ENCODE results near the gene ERN2. TPM values are rescaled to one million over a fixed set of nuclear protein-coding genes. Genes with fewer than 3 reads are reported as not detected.
"Not testable (repeated sequence)": the region's sequence is repeated elsewhere in the genome, so short reads cannot be mapped to it uniquely, and the experiment has no call there.

The ERN2 gene
- total RNA-seq, 2 experiments from 2014 or later = not detected

DNA sequence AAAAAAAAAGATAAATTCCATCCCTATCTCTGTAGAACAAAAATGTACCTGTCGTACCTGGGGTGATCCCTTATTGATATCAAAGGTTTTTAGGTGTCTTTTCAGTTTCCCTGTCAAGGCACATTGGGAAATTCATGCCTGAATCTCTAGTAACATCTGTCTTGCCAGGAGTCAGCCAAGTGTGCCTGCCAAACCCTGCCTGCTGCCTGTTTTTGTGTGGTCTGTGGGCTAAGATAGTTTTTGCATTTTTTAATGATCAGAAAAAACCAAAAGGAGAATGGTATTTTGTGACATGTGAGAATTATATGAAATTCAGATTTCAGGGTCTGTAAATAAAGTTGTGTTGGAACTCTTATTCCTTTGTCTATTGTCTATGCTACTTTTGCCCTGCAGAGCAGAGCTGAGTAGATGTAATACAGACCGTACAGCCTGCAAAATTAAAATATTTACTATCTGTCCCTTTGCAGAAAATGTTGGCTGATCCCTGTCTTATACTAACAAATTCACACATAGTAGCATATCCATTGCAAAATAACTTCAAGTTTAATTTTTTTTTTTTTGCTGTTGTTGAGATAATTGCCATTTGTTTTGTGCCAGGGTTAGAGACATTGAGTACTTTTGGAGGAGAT is 28.8 kb upstream of the ERN2 start:
- Mint-ChIP-seq H3K36me3 (ENCODE audit: low read depth) (no peaks in the 10 kb centered on the region), H3K4me3 (no peak overlapping the region), H3K9me3 (no peaks in the 10 kb centered on the region), H3K4me1 (ENCODE audit: low read depth) (no peaks in the 10 kb centered on the region), H3K27ac (no peak overlapping the region), H3K27me3 (peaks cover 15% of the 10 kb centered on the region)
- ChIA-PET POLR2A (no interaction called here), CTCF (no interaction called here)
- ATAC-seq (no peak), DNase-seq (no peak)
- intact Hi-C loops (cut with micrococcal nuclease) = no loop called here
- TF ChIP-seq, protein P1, sequence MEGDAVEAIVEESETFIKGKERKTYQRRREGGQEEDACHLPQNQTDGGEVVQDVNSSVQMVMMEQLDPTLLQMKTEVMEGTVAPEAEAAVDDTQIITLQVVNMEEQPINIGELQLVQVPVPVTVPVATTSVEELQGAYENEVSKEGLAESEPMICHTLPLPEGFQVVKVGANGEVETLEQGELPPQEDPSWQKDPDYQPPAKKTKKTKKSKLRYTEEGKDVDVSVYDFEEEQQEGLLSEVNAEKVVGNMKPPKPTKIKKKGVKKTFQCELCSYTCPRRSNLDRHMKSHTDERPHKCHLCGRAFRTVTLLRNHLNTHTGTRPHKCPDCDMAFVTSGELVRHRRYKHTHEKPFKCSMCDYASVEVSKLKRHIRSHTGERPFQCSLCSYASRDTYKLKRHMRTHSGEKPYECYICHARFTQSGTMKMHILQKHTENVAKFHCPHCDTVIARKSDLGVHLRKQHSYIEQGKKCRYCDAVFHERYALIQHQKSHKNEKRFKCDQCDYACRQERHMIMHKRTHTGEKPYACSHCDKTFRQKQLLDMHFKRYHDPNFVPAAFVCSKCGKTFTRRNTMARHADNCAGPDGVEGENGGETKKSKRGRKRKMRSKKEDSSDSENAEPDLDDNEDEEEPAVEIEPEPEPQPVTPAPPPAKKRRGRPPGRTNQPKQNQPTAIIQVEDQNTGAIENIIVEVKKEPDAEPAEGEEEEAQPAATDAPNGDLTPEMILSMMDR (IDR thresholded peaks at IDR 0.05) = no peak

DNA sequence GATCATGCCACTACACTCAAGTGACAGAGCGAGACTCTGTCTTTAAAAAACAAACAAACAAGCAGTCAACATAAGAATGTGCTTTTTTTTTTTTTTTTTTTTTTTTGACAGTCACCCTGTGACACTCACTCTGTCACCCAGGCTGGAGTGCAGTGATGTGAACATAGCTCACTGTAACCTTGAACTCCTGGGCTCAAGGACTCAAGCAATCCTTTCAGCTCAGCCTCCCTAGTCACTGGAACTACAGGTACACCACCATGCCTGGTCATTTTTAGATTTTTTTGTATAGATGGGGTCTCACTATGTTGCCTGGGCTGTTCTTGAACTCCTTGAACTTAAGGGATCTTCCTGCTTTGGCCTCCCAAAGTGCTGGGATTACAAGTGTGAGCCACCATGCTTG is 26.5 kb upstream of the ERN2 start:
- ChIA-PET CTCF (no interaction called here), POLR2A (interaction anchor here (0.7 kb wide), 1 partner anchor 356 kb away, joined by 5 read pairs; no protein-coding TSS in a partner anchor)
- Mint-ChIP-seq H3K36me3 (ENCODE audit: low read depth) (no peaks in the 10 kb centered on the region), H3K27me3 (peaks cover 13% of the 10 kb centered on the region), H3K9me3 (no peaks in the 10 kb centered on the region), H3K4me3 (no peak overlapping the region), H3K27ac (no peak overlapping the region), H3K4me1 (ENCODE audit: low read depth) (peaks cover 3% of the 10 kb centered on the region)
- intact Hi-C loops (cut with micrococcal nuclease) = loop anchor here (10.0 kb wide), 1 partner anchor 295 kb away; no protein-coding TSS in a partner anchor
- TF ChIP-seq, protein P1 (IDR thresholded peaks at IDR 0.05) = no peak
- ATAC-seq = no peak
- DNase-seq = no peak

DNA sequence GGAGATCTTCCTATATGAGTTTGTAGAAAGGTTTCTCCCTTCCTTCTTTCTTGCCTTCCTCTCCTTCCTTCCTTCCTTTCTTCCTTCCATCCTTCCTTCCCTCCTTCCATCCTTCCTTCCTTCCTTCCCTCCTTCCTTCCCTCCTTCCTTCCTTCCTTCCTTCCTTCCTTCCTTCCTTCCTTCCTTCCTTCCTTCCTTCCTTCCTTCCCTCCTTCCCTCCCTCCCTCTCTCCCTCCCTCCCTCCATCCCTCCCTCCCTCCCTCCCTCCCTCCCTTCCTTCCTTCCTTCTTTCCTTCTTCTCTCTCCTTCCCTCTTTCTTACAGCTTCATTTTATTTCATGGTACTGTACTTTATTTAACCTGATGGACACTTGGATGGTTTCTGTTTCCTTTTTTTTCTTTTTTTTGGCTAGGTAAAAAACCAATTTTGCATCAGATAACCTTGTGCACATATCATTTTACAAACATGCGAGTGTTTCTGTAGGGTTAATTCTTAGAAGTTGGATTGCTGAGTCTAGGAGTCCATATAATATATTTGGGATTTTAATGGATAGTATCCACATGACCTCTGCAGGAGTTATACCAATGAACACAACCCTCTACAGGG is 24.5 kb upstream of the ERN2 start:
- intact Hi-C loops (cut with micrococcal nuclease) = loop anchor here (10.0 kb wide), 1 partner anchor 297 kb away; no protein-coding TSS in a partner anchor
- POLR2A ChIA-PET; ATAC-seq; H3K36me3 Mint-ChIP-seq (ENCODE audit: low read depth); H3K27me3 Mint-ChIP-seq; H3K9me3 Mint-ChIP-seq; H3K4me3 Mint-ChIP-seq; H3K27ac Mint-ChIP-seq; H3K4me1 Mint-ChIP-seq (ENCODE audit: low read depth); DNase-seq: not testable (repeated sequence)
- CTCF ChIA-PET = interaction anchor here (0.9 kb wide), 1 partner anchor 64 kb away, joined by 3 read pairs; no protein-coding TSS in a partner anchor

DNA sequence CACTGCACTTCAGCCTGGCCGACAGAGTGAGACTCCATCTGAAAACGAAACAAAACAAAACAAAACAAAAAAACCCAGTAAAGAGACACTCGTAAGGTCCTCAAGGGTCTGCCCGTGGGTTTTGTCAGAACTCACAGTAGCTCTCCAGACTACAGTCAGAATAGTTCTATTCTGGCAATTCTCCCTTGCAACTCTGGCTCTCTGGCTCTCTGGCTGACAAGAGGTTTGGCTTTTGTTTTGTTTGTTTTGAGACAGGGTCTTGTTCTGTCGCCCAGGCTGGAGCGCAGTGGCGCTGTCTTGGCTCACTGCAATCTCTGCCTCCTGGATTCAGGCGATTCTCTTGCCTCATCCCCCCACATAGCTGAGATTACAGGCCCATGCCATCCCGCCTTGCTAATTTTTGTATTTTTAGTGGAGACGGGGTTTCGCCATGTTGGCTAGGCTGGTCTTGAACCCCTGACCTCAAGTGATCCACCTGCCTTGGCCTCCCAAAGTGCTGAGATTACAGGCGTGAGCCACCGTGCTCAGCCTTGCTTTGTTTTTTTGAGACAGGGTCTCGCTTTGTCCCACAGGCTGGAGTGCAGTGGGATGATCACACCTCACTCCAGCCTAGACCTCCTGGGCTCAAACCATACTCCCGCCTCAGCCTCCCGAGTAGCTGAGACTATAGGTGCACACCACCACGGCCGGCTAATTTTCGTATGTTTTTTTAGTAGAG is 21.3 kb upstream of the ERN2 start:
- peaks cover 8% of the 10 kb centered on the region for H3K27me3 Mint-ChIP-seq
- CTCF ChIA-PET = interaction anchor here (0.7 to 4.2 kb wide), 7 partner anchors 11 to 770 kb away, joined by 3 to 17 read pairs (median 3); no protein-coding TSS in a partner anchor
- DNase-seq (no peak), ATAC-seq (no peak)
- no peaks in the 10 kb centered on the region for H3K9me3 Mint-ChIP-seq
- POLR2A ChIA-PET = no interaction called here
- H3K4me1 Mint-ChIP-seq (ENCODE audit: low read depth) = peaks cover 5% of the 10 kb centered on the region
- H3K4me3 Mint-ChIP-seq = no peak overlapping the region
- no peaks in the 10 kb centered on the region for H3K36me3 Mint-ChIP-seq (ENCODE audit: low read depth)
- H3K27ac Mint-ChIP-seq = no peak overlapping the region
- intact Hi-C loops (cut with micrococcal nuclease) = loop anchor here (10.0 kb wide), 1 partner anchor 300 kb away; no protein-coding TSS in a partner anchor
- TF ChIP-seq, protein P1 (IDR thresholded peaks at IDR 0.05) = no peak

DNA sequence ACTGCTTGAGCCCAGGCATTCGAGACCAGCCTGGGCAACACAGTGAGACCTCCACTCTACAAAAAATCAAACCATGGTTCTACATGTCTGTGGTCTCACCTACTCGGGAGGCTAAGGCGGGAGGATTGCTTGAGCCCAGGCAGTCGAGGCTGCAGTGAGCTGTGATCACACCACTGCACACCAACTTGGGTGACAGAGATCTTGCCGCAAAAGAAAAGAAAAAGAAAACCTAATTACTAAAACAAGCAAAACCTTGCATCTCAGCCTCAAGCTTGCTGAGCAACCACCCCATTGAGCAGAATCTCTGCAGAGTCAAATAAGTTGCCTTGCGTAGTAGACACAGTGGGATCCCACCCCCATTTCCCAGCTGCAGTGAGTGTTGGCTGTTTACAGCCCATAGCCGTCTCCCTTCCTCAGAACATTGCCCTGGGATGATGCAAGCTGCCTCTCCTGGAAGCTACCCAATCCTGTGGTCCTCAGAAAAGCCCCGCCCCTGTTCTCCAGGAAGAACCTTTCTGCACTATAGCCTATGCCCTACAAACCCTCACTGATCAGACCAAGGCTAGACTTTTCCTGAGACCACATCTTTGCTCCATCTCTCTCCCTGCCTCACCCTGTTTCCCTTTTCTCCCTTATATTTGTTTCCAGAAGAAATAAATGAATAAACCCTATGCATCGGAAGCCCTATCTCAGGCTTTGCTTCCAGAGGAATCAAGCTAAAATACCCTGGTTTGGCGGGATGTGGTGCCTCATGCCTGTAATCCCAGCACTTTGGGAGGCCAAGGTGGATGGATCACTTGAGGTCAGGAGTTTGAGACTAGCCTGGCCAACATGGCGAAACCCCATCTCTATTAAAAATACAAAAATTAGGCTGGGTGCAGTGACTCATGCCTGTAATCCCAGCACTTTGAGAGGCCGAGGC is 16.7 kb upstream of the ERN2 start:
- ATAC-seq (no peak), DNase-seq (no peak)
- Mint-ChIP-seq H3K9me3 (no peaks in the 10 kb centered on the region), H3K27me3 (peaks cover 11% of the 10 kb centered on the region), H3K36me3 (ENCODE audit: low read depth) (no peaks in the 10 kb centered on the region), H3K4me1 (ENCODE audit: low read depth) (peaks cover 6% of the 10 kb centered on the region), H3K27ac (no peak overlapping the region), H3K4me3 (no peak overlapping the region)
- ChIA-PET CTCF (interaction anchor here (0.7 kb wide), 1 partner anchor 46 kb away, joined by 3 read pairs; no protein-coding TSS in a partner anchor), POLR2A (no interaction called here)
- TF ChIP-seq, protein P1 (IDR thresholded peaks at IDR 0.05) = no peak
- intact Hi-C loops (cut with micrococcal nuclease) = loop anchor here (10.0 kb wide), 1 partner anchor 305 kb away; no protein-coding TSS in a partner anchor
